ENCODE results near the gene EVI5.

The EVI5 gene

GRCh38 chr1:92503043-92503925, 281.6 kb downstream of the EVI5 start:
- DNase-seq (ENCODE audit: low read depth) = no peak
- no peak overlapping the region for H3K4me3 ChIP-seq (ENCODE audit: low read depth, low read length)

GRCh38 chr1:92502247-92502646, 282.7 kb downstream of the EVI5 start:
- H3K4me3 ChIP-seq (ENCODE audit: low read depth, low read length) = no peak overlapping the region
- no peak for DNase-seq (ENCODE audit: low read depth)

- DNase-seq (ENCODE audit: low read depth) = no peak
- H3K4me3 ChIP-seq (ENCODE audit: low read depth, low read length) = no peak overlapping the region
Measured at GRCh38 chr1:92500552-92500951, 284.4 kb downstream of the EVI5 start.

- DNase-seq (ENCODE audit: low read depth) = no peak
- H3K4me3 ChIP-seq (ENCODE audit: low read depth, low read length) = no peak overlapping the region
Measured at GRCh38 chr1:92495392-92496063, 289.4 kb downstream of the EVI5 start.

GRCh38 chr1:92494485-92495141, 290.3 kb downstream of the EVI5 start:
- DNase-seq (ENCODE audit: low read depth) = no peak
- H3K4me3 ChIP-seq (ENCODE audit: low read depth, low read length) = no peak overlapping the region

GRCh38 chr1:92493139-92493538, 291.8 kb downstream of the EVI5 start:
- DNase-seq (ENCODE audit: low read depth) = no peak
- no peak overlapping the region for H3K4me3 ChIP-seq (ENCODE audit: low read depth, low read length)

GRCh38 chr1:92488832-92489231, 296.1 kb downstream of the EVI5 start:
- DNase-seq (ENCODE audit: low read depth) = no peak
- no peak overlapping the region for H3K4me3 ChIP-seq (ENCODE audit: low read depth, low read length)

- no peak for DNase-seq (ENCODE audit: low read depth)
- H3K4me3 ChIP-seq (ENCODE audit: low read depth, low read length) = no peak overlapping the region
Measured at GRCh38 chr1:92488416-92488815, 296.5 kb downstream of the EVI5 start.

GRCh38 chr1:92487078-92487605, 297.8 kb downstream of the EVI5 start:
- no peak for DNase-seq (ENCODE audit: low read depth)
- H3K4me3 ChIP-seq (ENCODE audit: low read depth, low read length) = peak overlapping the region; percentile 47

GRCh38 chr1:92486251-92487077, 298.4 kb downstream of the EVI5 start, which contains the start of gene GFI1:
TSS of gene GFI1 (minus strand) at chr1:92486925. CDS start at chr1:92483487, 3,438 bp downstream.
- no peak for DNase-seq (ENCODE audit: low read depth)

GRCh38 chr1:92485381-92486250, 299.3 kb downstream of the EVI5 start:
- H3K4me3 ChIP-seq (ENCODE audit: low read depth, low read length) = peak overlapping the region; percentile 47
- DNase-seq (ENCODE audit: low read depth) = no peak

More at GRCh38 chr1:92486251-92487077, 298.4 kb downstream of the EVI5 start, which contains the start of gene GFI1:
- H3K4me3 ChIP-seq (ENCODE audit: low read depth, low read length) = peak within 1 kb of the TSS; percentile 47

GRCh38 chr1:92484472-92485380, 300.2 kb downstream of the EVI5 start:
- peak overlapping the region; percentile 47 for H3K4me3 ChIP-seq (ENCODE audit: low read depth, low read length)
- DNase-seq (ENCODE audit: low read depth) = no peak

GRCh38 chr1:92483610-92484471, 301.1 kb downstream of the EVI5 start:
- DNase-seq (ENCODE audit: low read depth) = no peak
- no peak overlapping the region for H3K4me3 ChIP-seq (ENCODE audit: low read depth, low read length)

GRCh38 chr1:92482665-92483609, 302.0 kb downstream of the EVI5 start:
- DNase-seq (ENCODE audit: low read depth) = no peak

GRCh38 chr1:92481971-92482664, 302.8 kb downstream of the EVI5 start:
- H3K4me3 ChIP-seq (ENCODE audit: low read depth, low read length) = peak overlapping the region; percentile 7
- DNase-seq (ENCODE audit: low read depth) = no peak

More at GRCh38 chr1:92482665-92483609, 302.0 kb downstream of the EVI5 start:
- peak overlapping the region; percentile 2 for H3K4me3 ChIP-seq (ENCODE audit: low read depth, low read length)
